Activated CD8-positive, alpha-beta memory T cell treated with anti-CD3 and anti-CD28 coated beads, Interleukin-2, amount 50 U/mL, for 24 hours (primary cell): ENCODE measurements around the gene ERVFRD-1.
A peak's percentile ranks its signal among the peaks of the same experiment; 100 is the strongest.
"Not testable (repeated sequence)": the region's sequence is repeated elsewhere in the genome, so short reads cannot be mapped to it uniquely, and the experiment has no call there.

Source experiments
- DNase-seq: peaks from one replicate; pipeline ENCODE4 v3.0.0-alpha.2; 2020; ENCODE audit errors: extremely low read depth

ERVFRD-1 gene

GRCh38 chr6:11128608-11129007 is 17.1 kb upstream of the ERVFRD-1 start:
- DNase-seq = no peak

GRCh38 chr6:11126876-11127275 is 15.4 kb upstream of the ERVFRD-1 start:
- no peak for DNase-seq

- DNase-seq = no peak
Observed at GRCh38 chr6:11123978-11124377, 12.5 kb upstream of the ERVFRD-1 start.

- DNase-seq = no peak
Observed at GRCh38 chr6:11122380-11122779, 10.9 kb upstream of the ERVFRD-1 start.

GRCh38 chr6:11121851-11122250 is 10.3 kb upstream of the ERVFRD-1 start:
- no peak for DNase-seq

GRCh38 chr6:11120271-11121005 is 8.9 kb upstream of the ERVFRD-1 start:
- DNase-seq = no peak

- not testable (repeated sequence) for DNase-seq
Observed at GRCh38 chr6:11115808-11116536, 4.4 kb upstream of the ERVFRD-1 start.

GRCh38 chr6:11113038-11113437 is 1.5 kb upstream of the ERVFRD-1 start:
- no peak for DNase-seq

- DNase-seq = no peak
Observed at GRCh38 chr6:11111769-11112437, 378 bp upstream of the ERVFRD-1 start.

GRCh38 chr6:11108726-11109125 is 2.8 kb downstream of the ERVFRD-1 start:
- no peak for DNase-seq

- no peak for DNase-seq
Observed at GRCh38 chr6:11103065-11103464, 8.5 kb downstream of the ERVFRD-1 start.

GRCh38 chr6:11101417-11101816 is 10.1 kb downstream of the ERVFRD-1 start:
- no peak for DNase-seq

- no peak for DNase-seq
Observed at GRCh38 chr6:11098004-11098403, 13.5 kb downstream of the ERVFRD-1 start.

- no peak for DNase-seq
Observed at GRCh38 chr6:11097476-11097875, 14.0 kb downstream of the ERVFRD-1 start.

GRCh38 chr6:11096109-11096508 is 15.4 kb downstream of the ERVFRD-1 start:
- DNase-seq = no peak

- DNase-seq = no peak
Observed at GRCh38 chr6:11094941-11095340, 16.6 kb downstream of the ERVFRD-1 start.

- no peak for DNase-seq
Observed at GRCh38 chr6:11094411-11094851, 17.1 kb downstream of the ERVFRD-1 start.

- DNase-seq = peak; percentile 89
Observed at GRCh38 chr6:11093626-11094410, 17.7 kb downstream of the ERVFRD-1 start, which contains the start of gene SMIM13. TSS of gene SMIM13 (plus strand) at chr6:11093834. CDS start at chr6:11094314, 480 bp downstream.

- no peak for DNase-seq
Observed at GRCh38 chr6:11093376-11093625, 18.2 kb downstream of the ERVFRD-1 start.

- DNase-seq = no peak
Observed at GRCh38 chr6:11092668-11093375, 18.7 kb downstream of the ERVFRD-1 start.

GRCh38 chr6:11091141-11091540 is 20.4 kb downstream of the ERVFRD-1 start:
- DNase-seq = not testable (repeated sequence)
